Mammary epithelial cell (primary cell): Measurements from ENCODE around the gene STX18.

ENCODE experiments used
- CTCF ChIP-seq, 2 donors: IDR thresholded peaks in 1 of 2; conservative IDR thresholded peaks in 1 of 2; 2 replicates each; pipeline ENCODE4 v1.5.1; 2011 to 2012; ENCODE audit warnings: inconsistent platforms in 2 of 2, low read length in 2 of 2, mild to moderate bottlenecking in 2 of 2, control low read depth in 1 of 2, low read depth in 1 of 2; ENCODE audit not compliant: insufficient read depth in 1 of 2; ENCODE audit errors: extremely low read depth in 1 of 2
- EZH2 ChIP-seq: IDR thresholded peaks from 2 replicates; pipeline ENCODE4 v1.6.1; 2012; ENCODE audit warnings: low read length, inconsistent platforms, borderline replicate concordance

GRCh38 chr4:4521136-4521535 is 20.7 kb downstream of the STX18 start:
- TF ChIP-seq CTCF (conservative IDR thresholded peaks at IDR 0.05 in 1 of 2, IDR thresholded peaks at IDR 0.05 in 1 of 2; ENCODE audit: extremely low read depth in 1 of 2, insufficient read depth in 1 of 2, low read depth in 1 of 2, low read length in 2 of 2) (no peak), EZH2 (no peak)
